ENCODE measurements around the gene EIF4E1B.
A peak's percentile ranks its signal among the peaks of the same experiment; 100 is the strongest.

EIF4E1B gene

GRCh38 chr5:176647030-176647842 is 16.8 kb downstream of the EIF4E1B start, which contains the start of gene TSPAN17:
Gene TSPAN17 (plus strand): TSS chr5:176647484. CDS start chr5:176647616, 132 bp downstream.
- DNase-seq (ENCODE audit: low spot score) = peak; percentile 100

DNA sequence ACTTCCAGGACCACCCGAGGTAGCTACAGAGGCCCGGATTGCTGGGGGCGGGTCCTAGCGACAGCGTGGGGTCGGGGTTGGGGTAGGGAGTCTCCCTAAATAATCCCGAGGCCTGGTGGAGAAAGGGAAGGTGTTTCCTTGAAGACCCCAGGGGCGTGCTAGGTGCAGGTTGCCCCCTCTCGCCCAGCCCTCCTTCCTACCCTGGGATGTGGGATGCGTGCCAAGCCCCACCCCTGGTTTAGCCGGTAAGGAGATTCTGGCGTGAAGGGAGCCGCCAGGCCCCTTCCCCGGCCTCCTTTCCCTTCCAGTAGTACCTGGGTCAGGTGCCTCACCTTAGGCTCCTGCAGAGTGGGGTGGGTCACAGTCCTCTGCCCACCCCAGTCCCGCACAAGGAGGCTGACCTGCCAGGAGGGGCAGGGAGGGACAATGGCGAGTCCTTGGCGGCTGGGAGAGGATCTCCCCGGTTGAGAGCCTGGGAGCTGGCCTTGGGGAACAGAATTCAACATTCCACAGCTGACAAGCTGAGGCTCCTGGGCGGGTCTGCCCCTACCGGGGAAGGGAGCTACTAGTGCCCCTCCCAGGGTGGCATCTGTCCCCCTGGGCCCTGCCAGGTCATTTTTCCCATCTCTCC is 17.5 kb downstream of the EIF4E1B start:
- peak; percentile 66 for DNase-seq (ENCODE audit: low spot score)

GRCh38 chr5:176648474-176649194 is 18.2 kb downstream of the EIF4E1B start:
- peak; percentile 86 for DNase-seq (ENCODE audit: low spot score)

DNA sequence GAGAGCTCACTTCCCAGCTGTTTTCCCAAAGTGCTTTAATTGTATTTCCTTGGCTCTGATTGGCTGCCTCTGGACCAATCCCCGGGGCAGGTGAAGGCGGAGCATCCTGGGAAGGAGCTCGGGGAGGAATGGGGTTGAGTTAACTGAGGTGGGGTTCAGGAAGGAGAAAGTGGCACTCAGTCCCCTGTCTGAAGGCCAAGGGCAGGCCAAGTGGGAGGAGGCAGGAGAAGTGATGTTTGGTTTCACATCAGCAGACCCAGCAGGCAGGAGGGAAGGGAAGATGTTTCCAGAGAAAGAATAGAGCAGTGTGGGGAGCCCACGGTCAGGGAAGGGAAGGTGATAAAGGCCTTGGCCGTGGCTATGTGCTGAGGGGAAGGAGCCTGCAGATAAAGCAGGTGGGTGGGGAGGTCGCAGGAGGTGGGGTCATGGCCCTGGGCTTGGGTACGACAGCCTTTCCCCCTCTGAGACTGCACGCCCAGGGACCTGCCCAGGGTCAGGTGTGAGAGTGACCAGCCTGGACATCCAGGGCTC is 19.9 kb downstream of the EIF4E1B start:
- peak; percentile 32 for DNase-seq (ENCODE audit: low spot score)

- no peak for DNase-seq (ENCODE audit: low spot score)
Observed at GRCh38 chr5:176651472-176651980, 21.1 kb downstream of the EIF4E1B start.

DNA sequence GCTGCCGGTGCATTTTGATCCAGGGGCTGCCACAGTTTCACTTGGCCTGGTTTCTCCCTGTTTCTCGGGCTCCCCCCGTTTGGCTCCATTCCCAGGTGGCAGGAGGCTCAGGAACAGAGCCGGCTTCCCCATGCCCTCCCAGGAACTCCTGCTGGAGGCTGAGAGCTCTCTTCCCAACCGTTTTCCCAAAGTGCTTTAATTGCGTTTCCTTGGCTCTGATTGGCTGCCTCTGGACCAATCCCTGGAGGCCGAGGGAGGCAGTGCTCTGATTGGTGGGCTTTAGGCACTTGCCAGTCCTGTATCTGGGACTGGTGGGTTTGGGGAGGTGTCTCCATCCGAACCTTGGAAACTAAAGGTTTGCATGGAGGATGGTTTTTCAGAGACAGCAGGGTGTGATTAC is 21.7 kb downstream of the EIF4E1B start:
- DNase-seq (ENCODE audit: low spot score) = no peak

- peak; percentile 45 for DNase-seq (ENCODE audit: low spot score)
Observed at GRCh38 chr5:176653401-176654385, 23.2 kb downstream of the EIF4E1B start.

GRCh38 chr5:176654856-176655255 is 24.4 kb downstream of the EIF4E1B start:
- no peak for DNase-seq (ENCODE audit: low spot score)

DNA sequence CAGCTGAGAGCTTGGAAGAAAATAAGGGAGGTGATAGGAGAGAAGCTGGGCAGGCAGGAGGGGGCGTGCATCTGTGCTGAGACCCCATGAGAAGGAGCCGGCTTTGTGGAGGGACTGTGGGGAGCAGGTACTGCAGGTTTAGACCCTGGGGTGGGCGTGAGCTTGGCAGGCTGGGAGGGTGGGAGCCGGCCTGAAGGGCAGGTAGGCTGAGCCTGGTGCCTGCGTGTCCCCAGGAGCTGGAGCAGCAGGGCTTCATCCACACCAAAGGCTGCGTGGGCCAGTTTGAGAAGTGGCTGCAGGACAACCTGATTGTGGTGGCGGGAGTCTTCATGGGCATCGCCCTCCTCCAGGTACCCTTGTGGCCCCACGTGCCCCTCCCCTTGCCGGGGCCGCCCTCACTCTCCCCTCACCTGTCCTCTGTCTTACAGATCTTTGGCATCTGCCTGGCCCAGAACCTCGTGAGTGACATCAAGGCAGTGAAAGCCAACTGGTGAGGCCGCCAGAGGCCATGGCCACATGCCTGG is 26.1 kb downstream of the EIF4E1B start:
- no peak for DNase-seq (ENCODE audit: low spot score)

DNA sequence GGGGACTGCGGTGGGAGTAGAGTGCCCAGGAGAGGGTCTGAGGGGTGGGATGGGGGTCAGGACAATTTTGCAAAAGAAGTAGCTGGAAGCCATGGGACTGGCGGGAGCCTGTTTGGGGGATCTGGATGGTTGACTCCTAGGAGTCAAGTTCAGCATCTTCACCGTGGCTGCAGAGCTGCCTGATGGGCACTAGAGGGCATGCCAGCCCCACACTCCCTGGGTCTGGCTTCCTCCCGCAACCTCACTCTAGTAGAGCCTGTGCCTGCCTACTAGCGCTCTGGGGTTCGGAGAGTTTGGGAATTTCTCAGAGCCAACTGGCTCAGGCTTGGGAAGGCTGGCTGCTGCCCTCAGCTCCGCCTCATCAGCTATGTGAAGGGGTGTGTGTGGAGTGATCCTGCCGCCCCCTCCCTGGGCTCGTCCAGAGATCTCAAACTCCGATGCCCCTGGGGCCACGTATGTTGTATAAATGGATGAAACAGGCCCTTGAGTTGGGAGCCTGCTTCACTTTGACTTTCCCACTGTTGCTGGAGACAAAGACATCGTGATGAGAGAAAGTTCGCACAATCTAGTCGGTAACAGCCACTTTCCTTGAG is 27.6 kb downstream of the EIF4E1B start:
- peak; percentile 63 for DNase-seq (ENCODE audit: low spot score)

DNA sequence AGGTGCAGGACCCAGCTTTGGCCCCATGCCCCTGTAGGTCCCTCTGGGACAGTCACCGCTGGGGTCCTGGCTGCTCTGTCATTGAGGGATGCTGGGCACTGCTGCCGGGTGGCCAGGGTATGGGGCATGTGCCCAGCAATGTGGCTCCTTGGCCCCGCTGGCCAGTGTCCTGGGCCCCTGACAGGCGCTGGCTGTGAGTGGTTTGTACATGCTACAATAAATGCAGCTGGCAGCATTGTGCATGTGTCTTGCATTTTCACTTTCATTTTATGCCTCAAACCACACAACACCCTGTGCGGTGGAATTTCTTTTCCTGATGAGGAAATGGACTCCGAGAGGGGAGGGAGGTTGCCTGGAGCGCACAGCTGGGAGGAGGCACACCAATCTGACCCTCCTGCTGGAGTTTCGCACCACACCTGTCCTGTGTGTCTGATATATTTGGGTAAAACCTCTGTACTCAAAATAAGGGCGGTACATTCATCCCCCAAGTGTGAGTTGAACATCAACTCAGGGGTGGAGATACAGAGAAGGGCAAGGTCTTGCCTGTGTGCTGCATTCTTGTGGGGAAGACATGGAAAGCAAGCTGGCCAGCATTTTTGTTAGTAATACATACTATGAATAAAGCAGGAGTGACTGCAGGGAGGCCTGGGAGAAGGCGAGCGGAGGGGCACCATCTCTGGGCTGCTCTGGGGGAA is 28.5 kb downstream of the EIF4E1B start:
- no peak for DNase-seq (ENCODE audit: low spot score)

DNA sequence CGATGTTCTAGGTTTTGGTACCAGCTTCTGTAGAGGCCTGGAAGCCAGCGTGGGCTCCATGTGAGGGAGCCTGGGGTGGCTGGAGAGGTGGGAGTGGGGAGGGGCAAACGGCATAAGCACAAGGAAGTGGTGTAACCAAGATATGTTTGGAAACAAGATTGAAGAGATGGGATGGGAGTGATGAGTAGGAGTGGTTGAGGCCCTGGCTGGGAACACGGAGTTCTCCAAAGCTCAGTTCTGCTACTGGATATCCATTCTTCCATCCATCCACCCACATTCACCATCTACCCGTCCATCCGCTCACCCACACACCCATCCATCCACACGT is 29.0 kb downstream of the EIF4E1B start:
- DNase-seq (ENCODE audit: low spot score) = no peak

GRCh38 chr5:176659860-176660461 is 29.5 kb downstream of the EIF4E1B start:
- DNase-seq (ENCODE audit: low spot score) = no peak

DNA sequence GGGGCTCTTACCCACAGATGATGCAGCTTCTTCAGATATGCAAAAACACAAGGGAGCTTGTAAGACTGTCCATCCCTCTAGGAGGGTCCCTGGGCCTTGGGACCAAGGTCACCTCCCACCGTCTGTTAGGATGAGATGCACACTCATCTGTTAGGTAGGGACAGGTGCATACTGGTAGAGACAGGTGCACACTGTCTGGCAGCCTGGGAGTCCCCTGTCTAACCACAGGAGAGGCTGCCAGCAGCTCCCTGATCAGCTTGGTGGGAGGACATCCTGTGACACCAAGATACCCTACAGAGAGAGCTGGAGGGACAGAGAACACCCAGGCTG is 30.0 kb downstream of the EIF4E1B start:
- no peak for DNase-seq (ENCODE audit: low spot score)

DNA sequence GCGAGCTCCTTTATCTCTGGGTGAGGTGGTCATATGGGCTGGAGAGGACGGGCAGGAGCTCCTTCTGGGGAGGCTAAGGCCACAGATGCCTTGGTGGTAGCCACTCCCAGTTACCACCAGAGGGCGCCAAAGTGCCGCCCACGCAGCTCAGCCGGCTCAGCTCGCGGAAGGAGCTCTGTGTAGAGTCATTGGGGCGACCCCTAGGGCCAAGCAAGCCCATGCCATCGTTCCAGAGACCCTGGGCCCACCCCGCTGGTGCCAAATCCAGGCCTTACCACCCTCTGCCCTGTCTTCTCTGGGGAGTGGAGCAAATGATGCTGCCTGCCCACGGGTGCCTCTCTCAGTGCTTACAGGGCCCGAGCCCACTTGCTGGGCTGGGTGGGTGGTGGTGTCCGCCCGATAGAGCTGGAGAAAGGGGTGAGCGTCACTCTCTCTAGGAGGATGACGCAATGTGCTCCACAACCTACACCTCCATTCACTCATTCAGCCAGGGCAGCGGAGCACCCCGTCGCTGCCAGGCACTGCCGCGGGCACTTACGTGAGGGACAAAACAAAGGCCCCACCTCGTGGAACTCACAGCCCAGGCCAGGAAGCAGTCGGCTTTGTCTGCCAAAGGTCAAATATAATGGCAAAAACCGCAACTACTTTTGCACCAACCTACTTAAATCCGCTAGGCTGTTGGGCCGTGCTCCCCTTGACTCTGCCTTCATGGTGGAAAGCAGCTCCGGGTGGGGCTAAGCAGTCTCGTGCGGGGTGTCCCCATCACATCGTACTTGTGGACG is 30.6 kb downstream of the EIF4E1B start:
- DNase-seq (ENCODE audit: low spot score) = peak; percentile 84

DNA sequence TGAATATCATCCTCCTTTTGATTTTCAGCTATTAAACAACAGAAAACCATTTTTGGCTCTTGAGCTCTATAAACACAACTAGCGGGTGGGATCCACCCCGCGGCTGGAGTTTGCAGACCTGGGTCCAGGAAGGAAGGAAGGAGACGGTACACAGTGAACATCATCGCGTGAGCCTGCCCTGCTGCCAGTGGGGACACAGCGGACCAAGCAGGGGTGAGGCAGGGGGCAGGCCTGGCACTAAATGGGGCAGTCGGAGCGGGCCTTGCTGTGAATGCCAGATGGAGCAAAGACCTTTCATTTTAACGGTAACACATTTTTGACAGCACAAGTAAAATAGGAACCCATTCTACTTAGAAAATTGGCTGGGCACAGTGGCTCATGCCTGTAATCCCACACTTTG is 31.2 kb downstream of the EIF4E1B start:
- no peak for DNase-seq (ENCODE audit: low spot score)

DNA sequence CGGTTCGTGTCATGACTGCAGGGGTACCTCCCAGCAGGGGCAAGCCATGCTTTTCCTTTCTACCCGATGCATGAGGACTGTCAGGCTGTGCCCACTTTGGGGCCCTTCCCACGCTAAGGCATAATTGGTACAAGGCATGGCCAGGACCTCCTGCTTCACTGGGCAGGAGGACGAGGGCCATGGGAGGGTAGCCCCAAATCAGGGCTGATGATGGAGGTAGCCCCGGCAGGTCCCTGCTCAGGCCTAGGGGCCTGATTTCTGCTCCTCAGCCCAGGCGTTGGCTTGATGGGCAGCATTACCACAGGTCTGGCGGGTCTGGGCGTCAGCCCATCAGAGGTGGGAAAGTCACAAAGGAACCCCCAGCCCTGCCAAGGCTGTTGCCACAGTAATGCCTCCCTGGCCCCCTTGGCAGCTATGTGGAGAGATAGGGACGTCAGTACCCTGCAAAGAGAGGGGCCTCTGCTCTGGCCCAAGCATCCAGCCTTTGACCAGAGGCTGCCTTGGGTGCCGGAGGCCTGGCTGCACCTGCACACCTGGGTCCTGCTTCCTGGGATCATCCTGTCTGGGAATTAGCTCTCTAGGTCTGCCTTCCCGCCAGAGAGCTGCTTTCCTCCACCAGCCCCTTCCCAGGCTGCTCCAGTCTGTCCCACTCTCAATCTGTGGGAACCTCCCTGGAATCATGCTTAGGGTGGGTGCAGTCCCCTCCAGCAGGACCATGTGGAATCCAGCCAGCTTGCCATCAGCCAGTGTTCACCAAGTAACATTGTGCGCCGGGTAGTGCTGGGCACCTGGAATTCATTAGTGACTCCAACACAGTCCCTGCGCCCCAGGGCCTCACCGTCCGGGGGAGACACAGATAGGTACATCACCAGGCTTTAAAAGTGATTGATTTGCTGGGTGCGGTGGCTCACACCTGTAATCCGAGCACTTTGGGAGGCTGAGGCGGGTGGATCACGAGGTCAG is 32.2 kb downstream of the EIF4E1B start:
- DNase-seq (ENCODE audit: low spot score) = no peak

- DNase-seq (ENCODE audit: low spot score) = no peak
Observed at GRCh38 chr5:176663566-176663965, 33.1 kb downstream of the EIF4E1B start.
